H9 (cell line): ENCODE data around the gene DISC1. TPM values are rescaled to one million over a fixed set of nuclear protein-coding genes. Genes with fewer than 3 reads are reported as not detected.

Source experiments
- DNase-seq: peaks from one replicate; pipeline ENCODE4 v3.0.0-alpha.2; 2017
- H2AFZ ChIP-seq: one replicate; pipeline ENCODE4 v1.6.1; 2013; ENCODE audit warnings: mild to moderate bottlenecking, low read length, control low read depth, moderate library complexity
- H2AK5ac ChIP-seq: 2 replicates; pipeline ENCODE4 v1.6.1; 2013; ENCODE audit warnings: low read length, control low read depth, mixed read lengths; ENCODE audit not compliant: insufficient read length
- H2BK120ac ChIP-seq: one replicate; pipeline ENCODE4 v1.6.1; 2013; ENCODE audit warnings: low read depth, mild to moderate bottlenecking, low read length, control low read depth, inconsistent platforms; ENCODE audit not compliant: poor library complexity, severe bottlenecking
- H2BK12ac ChIP-seq: 2 replicates; pipeline ENCODE4 v1.6.1; 2013; ENCODE audit warnings: low read length, control low read depth, mixed read lengths, low read depth; ENCODE audit not compliant: insufficient read length
- H2BK15ac ChIP-seq: 2 replicates; pipeline ENCODE4 v1.6.1; 2013; ENCODE audit warnings: low read depth, low read length, control low read depth
- H2BK20ac ChIP-seq: one replicate; pipeline ENCODE4 v1.6.1; 2013; ENCODE audit warnings: low read depth, mild to moderate bottlenecking, low read length, control low read depth, inconsistent platforms; ENCODE audit not compliant: poor library complexity, severe bottlenecking
- H2BK5ac ChIP-seq: 2 replicates; pipeline ENCODE4 v1.6.1; 2013; ENCODE audit warnings: low read length, control low read depth, mixed read lengths; ENCODE audit not compliant: insufficient read length
- H3K14ac ChIP-seq: 2 replicates; pipeline ENCODE4 v1.6.1; 2013; ENCODE audit warnings: low read length, control low read depth; ENCODE audit not compliant: insufficient read depth
- H3K18ac ChIP-seq: 2 replicates; pipeline ENCODE4 v1.6.1; 2013; ENCODE audit warnings: low read depth, mild to moderate bottlenecking, mixed read lengths, low read length, control low read depth; ENCODE audit not compliant: insufficient read length
- H3K23ac ChIP-seq: 2 replicates; pipeline ENCODE4 v1.6.1; 2013; ENCODE audit warnings: low read length, control low read depth, mixed read lengths, low read depth; ENCODE audit not compliant: insufficient read length
- H3K23me2 ChIP-seq: 2 replicates; pipeline ENCODE4 v1.6.1; 2013; ENCODE audit warnings: low read depth, mild to moderate bottlenecking, mixed read lengths, low read length, control low read depth; ENCODE audit not compliant: insufficient read length, poor library complexity, severe bottlenecking
- H3K27ac ChIP-seq: 2 replicates; pipeline ENCODE4 v1.5.1; 2013; ENCODE audit warnings: low read length, control low read depth, mixed read lengths, low read depth; ENCODE audit not compliant: insufficient read length
- H3K27me3 ChIP-seq: 2 replicates; pipeline ENCODE4 v1.6.1; 2013; ENCODE audit warnings: low read length, control low read depth, inconsistent platforms; ENCODE audit not compliant: insufficient read depth
- H3K4ac ChIP-seq: 2 replicates; pipeline ENCODE4 v1.6.1; 2013; ENCODE audit warnings: low read depth, mild to moderate bottlenecking, control low read depth, inconsistent platforms, low read length, moderate library complexity
- H3K4me1 ChIP-seq: 2 replicates; pipeline ENCODE4 v1.6.1; 2013; ENCODE audit warnings: low read length, control low read depth, inconsistent platforms; ENCODE audit not compliant: insufficient read depth
- H3K4me2 ChIP-seq: 2 replicates; pipeline ENCODE4 v1.6.1; 2013; ENCODE audit warnings: low read length, control low read depth, mixed read lengths; ENCODE audit not compliant: insufficient read length, insufficient read depth
- H3K56ac ChIP-seq: 2 replicates; pipeline ENCODE4 v1.6.1; 2013; ENCODE audit warnings: low read depth, mild to moderate bottlenecking, mixed read lengths, low read length, control low read depth; ENCODE audit not compliant: insufficient read length
- H3K79me1 ChIP-seq: 2 replicates; pipeline ENCODE4 v1.6.1; 2013; ENCODE audit warnings: low read depth, mild to moderate bottlenecking, moderate library complexity, low read length, control low read depth, inconsistent platforms; ENCODE audit not compliant: insufficient read depth, poor library complexity, severe bottlenecking
- H3K79me2 ChIP-seq: 2 replicates; pipeline ENCODE4 v1.6.1; 2013; ENCODE audit warnings: low read length, control low read depth, inconsistent platforms; ENCODE audit not compliant: insufficient read depth
- H3K9ac ChIP-seq: 2 replicates; pipeline ENCODE4 v1.6.1; 2013; ENCODE audit warnings: low read length, control low read depth, mixed read lengths; ENCODE audit not compliant: insufficient read length; ENCODE audit errors: extremely low read depth
- H3K9me3 ChIP-seq: one replicate; pipeline ENCODE4 v1.6.1; 2013; ENCODE audit warnings: low read depth, low read length, inconsistent platforms; ENCODE audit not compliant: control insufficient read depth
- H3T11ph ChIP-seq: one replicate; pipeline ENCODE4 v1.6.1; 2013; ENCODE audit warnings: mild to moderate bottlenecking, low read length, control low read depth, inconsistent platforms
- H4K20me1 ChIP-seq: one replicate; pipeline ENCODE4 v1.6.1; 2013; ENCODE audit not compliant: control insufficient read depth, insufficient read length, insufficient read depth
- H4K5ac ChIP-seq: 2 replicates; pipeline ENCODE4 v1.6.1; 2013; ENCODE audit warnings: low read depth, mild to moderate bottlenecking, mixed read lengths, low read length, control low read depth; ENCODE audit not compliant: insufficient read length
- H4K8ac ChIP-seq: replicated peaks from 2 replicates; pipeline ENCODE4 v1.6.1; 2013; ENCODE audit warnings: low read length, control low read depth, mixed read lengths, low read depth; ENCODE audit not compliant: insufficient read length
- H4K91ac ChIP-seq: 2 replicates; pipeline ENCODE4 v1.6.1; 2013; ENCODE audit warnings: low read depth, mild to moderate bottlenecking, moderate library complexity, mixed read lengths, low read length, control low read depth; ENCODE audit not compliant: insufficient read length
- H3K27ac Mint-ChIP-seq, 3 experiments: 2 replicates in 2 of 3; 3 replicates in 1 of 3; pipeline ENCODE4 v1.8.0; 2020 to 2021; ENCODE audit warnings: mixed read lengths in 3 of 3, mild to moderate bottlenecking in 1 of 3, moderate library complexity in 1 of 3
- H3K27me3 Mint-ChIP-seq: 2 replicates; pipeline ENCODE4 v1.8.0; 2021; ENCODE audit warnings: low read depth, mild to moderate bottlenecking, moderate library complexity, mixed read lengths
- H3K36me3 Mint-ChIP-seq, 3 experiments: 2 replicates in 2 of 3; 3 replicates in 1 of 3; pipeline ENCODE4 v1.8.0; 2020 to 2021; ENCODE audit warnings: low read depth in 3 of 3, mixed read lengths in 3 of 3; ENCODE audit not compliant: insufficient read depth in 1 of 3
- H3K4me1 Mint-ChIP-seq, 2 experiments: 2 replicates each; pipeline ENCODE4 v1.8.0; 2020; ENCODE audit warnings: mixed read lengths in 2 of 2
- H3K4me3 Mint-ChIP-seq, 2 experiments: 2 replicates in 1 of 2; 3 replicates in 1 of 2; pipeline ENCODE4 v1.8.0; 2020 to 2021; ENCODE audit warnings: mild to moderate bottlenecking in 2 of 2, mixed read lengths in 2 of 2, moderate library complexity in 1 of 2
- H3K9me3 Mint-ChIP-seq, 2 experiments: 2 replicates in 1 of 2; 3 replicates in 1 of 2; pipeline ENCODE4 v1.8.0; 2020; ENCODE audit warnings: mild to moderate bottlenecking in 2 of 2, mixed read lengths in 2 of 2, moderate library complexity in 1 of 2
- CTCF ChIP-seq: fragments of 200-600 bp; sonication (generic); conservative IDR thresholded peaks from 3 replicates; pipeline ENCODE4 v1.8.0; 2021; ENCODE audit warnings: antibody characterized with exemption, mild to moderate bottlenecking
- WGBS: extraction: QIAGEN DNeasy Blood & Tissue Kit; methylation state at CpG from one replicate; pipeline ENCODE4 v1.1.7; 2013; ENCODE audit warnings: missing lambda C conversion rate, low lambda C conversion rate, mixed read lengths; ENCODE audit not compliant: insufficient read length; ENCODE audit errors: extremely low coverage; 5-methylcytosine and 5-hydroxymethylcytosine counted together
- total RNA-seq: library from RNA; stranded (reverse); gene quantifications from 2 replicates; pipeline ENCODE4 v1.2.1, GENCODE V29; 2021

The DISC1 gene
- total RNA-seq, 1 experiment from 2014 or later, result 2.5 TPM

- H3K23me2 ChIP-seq, result no peaks in the 10 kb centered on the region
Measured at GRCh38 chr1:231985296-231986023, 358.9 kb downstream of the DISC1 start.

More at GRCh38 chr1:231985296-231986023, 358.9 kb downstream of the DISC1 start:
- Histone ChIP-seq H3K27me3 (no peaks in the 10 kb centered on the region), H3T11ph (no peak overlapping the region), H3K23ac (no peak overlapping the region), H2BK5ac (no peak overlapping the region), H2AK5ac (no peak overlapping the region), H2BK15ac (no peak overlapping the region), H2BK120ac (no peak overlapping the region), H3K9me3 (no peaks in the 10 kb centered on the region), H3K79me2 (no peaks in the 10 kb centered on the region), H3K79me1 (no peaks in the 10 kb centered on the region), H4K91ac (no peak overlapping the region), H3K18ac (no peak overlapping the region), H3K4me2 (no peak overlapping the region), H4K5ac (no peak overlapping the region), H3K56ac (no peak overlapping the region), H2BK20ac (no peak overlapping the region), H3K4ac (no peak overlapping the region), H3K4me1 (no peaks in the 10 kb centered on the region; the same call in 1 of the 2 replicates), H4K20me1 (no peaks in the 10 kb centered on the region), H3K14ac (no peak overlapping the region), H2AFZ (no peak overlapping the region), H2BK12ac (no peak overlapping the region), H4K8ac (no peak overlapping the region), H3K27ac (no peak overlapping the region), H3K9ac (no peak overlapping the region)
- no peak for DNase-seq
- Mint-ChIP-seq H3K9me3 (no peaks in the 10 kb centered on the region), H3K36me3 (no peaks in the 10 kb centered on the region), H3K4me1 (peaks cover 12 to 16% of the 10 kb centered on the region in 2 experiments), H3K4me3 (no peak overlapping the region), H3K27ac (no peak overlapping the region), H3K27me3 (peaks cover 3% of the 10 kb centered on the region)
- TF ChIP-seq CTCF, result no peak
- no CpG with 5 or more reads among the region's 4 CpGs for WGBS
